Natural killer cell treated with Interleukin-12 subunit alpha and Interleukin-12 subunit beta and Interleukin-15 and Interleukin-18, amount 100 ng/mL, for 72 hours (primary cell): Measurements from ENCODE around the gene CHAF1A. TPM values are rescaled to one million over a fixed set of nuclear protein-coding genes. Genes with fewer than 3 reads are reported as not detected.
A peak's percentile ranks its signal among the peaks of the same experiment; 100 is the strongest.

Experiments used
- ATAC-seq, 2 donors: fragments of 150-1000 bp; cut with Tn5 transposase in 1 of 2; sonication (Bioruptor Pico), chemical (Tn5 transposase) in 1 of 2; 2 replicates each; pipeline ENCODE4 v1.10.0; 2021
- DNase-seq: peaks from one replicate; pipeline ENCODE4 v3.0.0; 2022; ENCODE audit warnings: low spot score
- H3K27ac Mint-ChIP-seq, 2 donors: 1 replicate in 1 of 2; 2 replicates in 1 of 2; pipeline ENCODE4 v1.8.0; 2022; ENCODE audit warnings: mixed read lengths in 2 of 2, mild to moderate bottlenecking in 1 of 2, moderate library complexity in 1 of 2
- H3K27me3 Mint-ChIP-seq, 2 donors: 1 replicate in 1 of 2; 2 replicates in 1 of 2; pipeline ENCODE4 v1.8.0; 2022; ENCODE audit warnings: mixed read lengths in 2 of 2
- H3K36me3 Mint-ChIP-seq: one replicate; pipeline ENCODE4 v1.8.0; 2022; ENCODE audit warnings: mixed read lengths
- H3K4me1 Mint-ChIP-seq, 2 donors: 1 replicate in 1 of 2; 2 replicates in 1 of 2; pipeline ENCODE4 v1.8.0; 2022; ENCODE audit warnings: low read depth in 2 of 2, mixed read lengths in 2 of 2, mild to moderate bottlenecking in 1 of 2
- H3K4me3 Mint-ChIP-seq: one replicate; pipeline ENCODE4 v1.8.0; 2022; ENCODE audit warnings: mixed read lengths
- H3K9me3 Mint-ChIP-seq: 2 replicates; pipeline ENCODE4 v1.8.0; 2022; ENCODE audit warnings: mixed read lengths
- total RNA-seq, 2 donors: library from RNA; stranded (reverse); gene quantifications; one replicate each; pipeline ENCODE4 v1.2.3, GENCODE V29; 2022

The CHAF1A gene
- total RNA-seq, 2 donors from 2014 or later = 54.6 to 125 TPM

- H3K4me1 Mint-ChIP-seq = peaks cover 0 to 7% of the 10 kb centered on the region in 2 donors
- no peaks in the 10 kb centered on the region for H3K36me3 Mint-ChIP-seq
- no peak for DNase-seq
- no peak for ATAC-seq
- no peaks in the 10 kb centered on the region for H3K9me3 Mint-ChIP-seq
- H3K4me3 Mint-ChIP-seq = no peak overlapping the region
- no peaks in the 10 kb centered on the region for H3K27me3 Mint-ChIP-seq
- H3K27ac Mint-ChIP-seq = no peak overlapping the region
These were observed 40.2 kb upstream of the CHAF1A start for GRCh38 chr19:4362101-4362828.

- Mint-ChIP-seq H3K27ac (no peak overlapping the region), H3K4me3 (no peak overlapping the region), H3K36me3 (no peaks in the 10 kb centered on the region), H3K27me3 (no peaks in the 10 kb centered on the region), H3K9me3 (no peaks in the 10 kb centered on the region), H3K4me1 (peaks cover 0 to 10% of the 10 kb centered on the region in 2 donors)
- ATAC-seq (no peak), DNase-seq (no peak)
These were observed 39.5 kb upstream of the CHAF1A start for GRCh38 chr19:4362831-4363545.

GRCh38 chr19:4363571-4364304 lies 38.7 kb upstream of the CHAF1A start:
- peaks cover 4 to 15% of the 10 kb centered on the region in 2 donors for H3K4me1 Mint-ChIP-seq
- no peaks in the 10 kb centered on the region for H3K9me3 Mint-ChIP-seq
- no peak overlapping the region for H3K4me3 Mint-ChIP-seq
- no peaks in the 10 kb centered on the region for H3K27me3 Mint-ChIP-seq
- no peak for ATAC-seq
- H3K27ac Mint-ChIP-seq = no peak overlapping the region
- H3K36me3 Mint-ChIP-seq = no peaks in the 10 kb centered on the region
- DNase-seq = no peak

- no peaks in the 10 kb centered on the region for H3K36me3 Mint-ChIP-seq
- DNase-seq = no peak
- no peaks in the 10 kb centered on the region for H3K27me3 Mint-ChIP-seq
These were observed 37.1 kb upstream of the CHAF1A start for GRCh38 chr19:4365341-4365740.

GRCh38 chr19:4365791-4366665 lies 36.4 kb upstream of the CHAF1A start:
- Mint-ChIP-seq H3K27ac (peak overlapping the region in 1 of 2 donors; percentile 93), H3K36me3 (no peaks in the 10 kb centered on the region)
- no peak for DNase-seq

More at GRCh38 chr19:4365341-4365740, 37.1 kb upstream of the CHAF1A start:
- Mint-ChIP-seq H3K27ac (peak overlapping the region in 1 of 2 donors; percentile 93), H3K9me3 (no peaks in the 10 kb centered on the region), H3K4me3 (no peak overlapping the region), H3K4me1 (peaks cover 15 to 23% of the 10 kb centered on the region in 2 donors)
- ATAC-seq = no peak

GRCh38 chr19:4366666-4367335 lies 35.6 kb upstream of the CHAF1A start:
- no peaks in the 10 kb centered on the region for H3K27me3 Mint-ChIP-seq

More at GRCh38 chr19:4365791-4366665, 36.4 kb upstream of the CHAF1A start:
- Mint-ChIP-seq H3K4me1 (peaks cover 22 to 26% of the 10 kb centered on the region in 2 donors), H3K27me3 (no peaks in the 10 kb centered on the region), H3K9me3 (no peaks in the 10 kb centered on the region), H3K4me3 (no peak overlapping the region)
- ATAC-seq = no peak

GRCh38 chr19:4367336-4367723 lies 35.1 kb upstream of the CHAF1A start:
- H3K36me3 Mint-ChIP-seq = no peaks in the 10 kb centered on the region
- no peaks in the 10 kb centered on the region for H3K27me3 Mint-ChIP-seq
- peak overlapping the region; percentile 93 for H3K27ac Mint-ChIP-seq
- DNase-seq = no peak
- no peak overlapping the region for H3K4me3 Mint-ChIP-seq
- H3K4me1 Mint-ChIP-seq = peaks cover 24 to 30% of the 10 kb centered on the region in 2 donors
- H3K9me3 Mint-ChIP-seq = no peaks in the 10 kb centered on the region
- no peak for ATAC-seq

More at GRCh38 chr19:4366666-4367335, 35.6 kb upstream of the CHAF1A start:
- DNase-seq (no peak), ATAC-seq (no peak)
- peaks cover 24 to 27% of the 10 kb centered on the region in 2 donors for H3K4me1 Mint-ChIP-seq
- no peaks in the 10 kb centered on the region for H3K36me3 Mint-ChIP-seq
- H3K4me3 Mint-ChIP-seq = no peak overlapping the region
- H3K9me3 Mint-ChIP-seq = no peaks in the 10 kb centered on the region
- peak overlapping the region; percentile 93 for H3K27ac Mint-ChIP-seq

- no peak overlapping the region for H3K4me3 Mint-ChIP-seq
- no peak for DNase-seq
- ATAC-seq = no peak
- no peaks in the 10 kb centered on the region for H3K9me3 Mint-ChIP-seq
- peak overlapping the region; percentile 93 for H3K27ac Mint-ChIP-seq
- no peaks in the 10 kb centered on the region for H3K36me3 Mint-ChIP-seq
- no peaks in the 10 kb centered on the region for H3K27me3 Mint-ChIP-seq
- peaks cover 24 to 30% of the 10 kb centered on the region in 2 donors for H3K4me1 Mint-ChIP-seq
These were observed 34.7 kb upstream of the CHAF1A start for GRCh38 chr19:4367781-4368127.

GRCh38 chr19:4368128-4368820 lies 34.2 kb upstream of the CHAF1A start:
- H3K27ac Mint-ChIP-seq = peak overlapping the region; percentile 93
- H3K36me3 Mint-ChIP-seq = no peaks in the 10 kb centered on the region
- H3K4me3 Mint-ChIP-seq = peak overlapping the region; percentile 78
- DNase-seq = peak; percentile 75
- H3K27me3 Mint-ChIP-seq = no peaks in the 10 kb centered on the region
- peaks cover 24 to 30% of the 10 kb centered on the region in 2 donors for H3K4me1 Mint-ChIP-seq
- H3K9me3 Mint-ChIP-seq = no peaks in the 10 kb centered on the region
- ATAC-seq = peak in 1 of 2 donors; percentile 17

GRCh38 chr19:4369109-4369887 lies 33.1 kb upstream of the CHAF1A start:
- Mint-ChIP-seq H3K4me3 (peak overlapping the region; percentile 78), H3K9me3 (no peaks in the 10 kb centered on the region), H3K36me3 (no peaks in the 10 kb centered on the region), H3K27ac (peak overlapping the region; percentile 93), H3K4me1 (peaks cover 30 to 35% of the 10 kb centered on the region in 2 donors), H3K27me3 (no peaks in the 10 kb centered on the region)
- DNase-seq = peak; percentile 86
- peak; percentile 77 to 80 for ATAC-seq

- Mint-ChIP-seq H3K4me3 (peak overlapping the region; percentile 78), H3K27me3 (no peaks in the 10 kb centered on the region), H3K4me1 (peaks cover 30 to 35% of the 10 kb centered on the region in 2 donors), H3K36me3 (no peaks in the 10 kb centered on the region), H3K27ac (peak overlapping the region; percentile 93), H3K9me3 (no peaks in the 10 kb centered on the region)
- ATAC-seq = peak; percentile 90
- peak; percentile 91 for DNase-seq
These were observed 32.6 kb upstream of the CHAF1A start for GRCh38 chr19:4369888-4370260.
